ENCODE results near the gene JAKMIP2.

DNA sequence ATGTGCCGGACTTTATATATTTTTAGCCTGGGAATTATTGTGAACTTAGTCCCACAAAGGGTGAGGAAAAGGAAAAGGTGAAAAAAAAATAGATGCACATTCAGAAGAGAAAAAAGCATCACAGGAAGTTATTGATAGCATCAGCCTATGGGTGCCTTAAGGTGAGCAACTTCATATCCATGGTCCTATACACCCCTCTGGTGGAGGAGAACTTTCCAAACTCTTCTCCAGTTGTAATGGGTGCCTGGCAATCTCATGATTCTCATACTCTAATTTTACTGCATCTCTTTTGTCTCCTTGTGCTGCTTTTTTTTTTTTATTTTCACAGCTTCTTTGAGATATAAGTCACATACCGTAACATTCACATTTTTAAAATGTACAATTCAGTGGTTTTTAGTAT is 107.4 kb downstream of the JAKMIP2 start:
- no peak for TF ChIP-seq POLR2A (IDR thresholded peaks at IDR 0.05; ENCODE audit: low read depth, low read length)
- TF ChIP-seq, protein P1, sequence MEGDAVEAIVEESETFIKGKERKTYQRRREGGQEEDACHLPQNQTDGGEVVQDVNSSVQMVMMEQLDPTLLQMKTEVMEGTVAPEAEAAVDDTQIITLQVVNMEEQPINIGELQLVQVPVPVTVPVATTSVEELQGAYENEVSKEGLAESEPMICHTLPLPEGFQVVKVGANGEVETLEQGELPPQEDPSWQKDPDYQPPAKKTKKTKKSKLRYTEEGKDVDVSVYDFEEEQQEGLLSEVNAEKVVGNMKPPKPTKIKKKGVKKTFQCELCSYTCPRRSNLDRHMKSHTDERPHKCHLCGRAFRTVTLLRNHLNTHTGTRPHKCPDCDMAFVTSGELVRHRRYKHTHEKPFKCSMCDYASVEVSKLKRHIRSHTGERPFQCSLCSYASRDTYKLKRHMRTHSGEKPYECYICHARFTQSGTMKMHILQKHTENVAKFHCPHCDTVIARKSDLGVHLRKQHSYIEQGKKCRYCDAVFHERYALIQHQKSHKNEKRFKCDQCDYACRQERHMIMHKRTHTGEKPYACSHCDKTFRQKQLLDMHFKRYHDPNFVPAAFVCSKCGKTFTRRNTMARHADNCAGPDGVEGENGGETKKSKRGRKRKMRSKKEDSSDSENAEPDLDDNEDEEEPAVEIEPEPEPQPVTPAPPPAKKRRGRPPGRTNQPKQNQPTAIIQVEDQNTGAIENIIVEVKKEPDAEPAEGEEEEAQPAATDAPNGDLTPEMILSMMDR (IDR thresholded peaks at IDR 0.05; ENCODE audit: extremely low read depth in 1 of 2, insufficient read depth in 1 of 2, low read depth in 1 of 2, low read length in 2 of 2): no peak
- TF ChIP-seq EZH2 (IDR thresholded peaks at IDR 0.05; ENCODE audit: borderline replicate concordance, low read depth, low read length, severe bottlenecking): no peak
- no peak for TF ChIP-seq JUN (IDR thresholded peaks at IDR 0.05; ENCODE audit: borderline replicate concordance, insufficient read depth, insufficient read length, low read depth)
- no peak for TF ChIP-seq MYC (IDR thresholded peaks at IDR 0.05; ENCODE audit: low read depth, low read length)
